Measurements from ENCODE around the gene METAP1D.
"Not testable (repeated sequence)": the region's sequence is repeated elsewhere in the genome, so short reads cannot be mapped to it uniquely, and the experiment has no call there.

METAP1D gene

GRCh38 chr2:172047566-172048507 lies 48.1 kb downstream of the METAP1D start:
- no peak for DNase-seq (ENCODE audit: low read depth in 2 of 2, low spot score in 1 of 2)

- DNase-seq (ENCODE audit: low read depth in 2 of 2, low spot score in 1 of 2) = no peak
These were observed 49.1 kb downstream of the METAP1D start for GRCh38 chr2:172048508-172049503.

GRCh38 chr2:172049567-172050120 lies 49.9 kb downstream of the METAP1D start:
- DNase-seq (ENCODE audit: low read depth in 2 of 2, low spot score in 1 of 2) = no peak

- no peak for DNase-seq (ENCODE audit: low read depth in 2 of 2, low spot score in 1 of 2)
These were observed 50.8 kb downstream of the METAP1D start for GRCh38 chr2:172050479-172051125.

- DNase-seq (ENCODE audit: low read depth in 2 of 2, low spot score in 1 of 2) = no peak
These were observed 52.5 kb downstream of the METAP1D start for GRCh38 chr2:172052000-172052983.

- DNase-seq (ENCODE audit: low read depth in 2 of 2, low spot score in 1 of 2) = no peak
These were observed 53.7 kb downstream of the METAP1D start for GRCh38 chr2:172053486-172053885.

GRCh38 chr2:172056293-172056692 lies 56.5 kb downstream of the METAP1D start:
- no peak for DNase-seq (ENCODE audit: low read depth in 2 of 2, low spot score in 1 of 2)

GRCh38 chr2:172058660-172059059 lies 58.9 kb downstream of the METAP1D start:
- no peak for DNase-seq (ENCODE audit: low read depth in 2 of 2, low spot score in 1 of 2)

- DNase-seq (ENCODE audit: low read depth in 2 of 2, low spot score in 1 of 2) = not testable (repeated sequence)
These were observed 60.4 kb downstream of the METAP1D start for GRCh38 chr2:172060118-172060517.

- DNase-seq (ENCODE audit: low read depth in 2 of 2, low spot score in 1 of 2) = no peak
These were observed 62.8 kb downstream of the METAP1D start for GRCh38 chr2:172062402-172063004.

GRCh38 chr2:172063446-172063845 lies 63.7 kb downstream of the METAP1D start:
- no peak for DNase-seq (ENCODE audit: low read depth in 2 of 2, low spot score in 1 of 2)

- DNase-seq (ENCODE audit: low read depth in 2 of 2, low spot score in 1 of 2) = no peak
These were observed 65.4 kb downstream of the METAP1D start for GRCh38 chr2:172065111-172065510.

- no peak for DNase-seq (ENCODE audit: low read depth in 2 of 2, low spot score in 1 of 2)
These were observed 66.7 kb downstream of the METAP1D start for GRCh38 chr2:172066394-172066886.

GRCh38 chr2:172067905-172068304 lies 68.2 kb downstream of the METAP1D start:
- DNase-seq (ENCODE audit: low read depth in 2 of 2, low spot score in 1 of 2) = not testable (repeated sequence)

- DNase-seq (ENCODE audit: low read depth in 2 of 2, low spot score in 1 of 2) = no peak
These were observed 71.2 kb downstream of the METAP1D start for GRCh38 chr2:172070936-172071335.

GRCh38 chr2:172072303-172072702 lies 72.5 kb downstream of the METAP1D start:
- no peak for DNase-seq (ENCODE audit: low read depth in 2 of 2, low spot score in 1 of 2)

- no peak for DNase-seq (ENCODE audit: low read depth in 2 of 2, low spot score in 1 of 2)
These were observed 73.0 kb downstream of the METAP1D start for GRCh38 chr2:172072706-172073105.

- no peak for DNase-seq (ENCODE audit: low read depth in 2 of 2, low spot score in 1 of 2)
These were observed 73.8 kb downstream of the METAP1D start for GRCh38 chr2:172073518-172073917.

- DNase-seq (ENCODE audit: low read depth in 2 of 2, low spot score in 1 of 2) = no peak
These were observed 74.5 kb downstream of the METAP1D start for GRCh38 chr2:172074254-172074653.

Measured in stimulated activated CD8-positive, alpha-beta memory T cell treated with anti-CD3 and anti-CD28 coated beads, Interleukin-4, amount 100 ng/mL, for 4 hours (primary cell).